ENCODE results near the gene KCNAB1. TPM values are rescaled to one million over a fixed set of nuclear protein-coding genes. Genes with fewer than 3 reads are reported as not detected.

KCNAB1 gene
- total and polyA plus RNA-seq, 10 of the 15 experiments (the other 5 are each of a cell fraction or from before 2014, with no cell fraction given), result 0.11 to 0.69 (median 0.43) TPM; not detected in 6

GRCh38 chr3:156307704-156308103 lies 187.3 kb downstream of the KCNAB1 start:
- no peak overlapping the region for H3K4me2 ChIP-seq (ENCODE audit: control insufficient read depth, insufficient read depth)
- ChIA-PET POLR2A (no interaction called here), SMC1A (ENCODE audit: uncharacterized antibody, unreplicated experiment) (interaction anchor here (0.8 to 1.7 kb wide), 2 partner anchors 13 to 21 kb away, joined by 3 to 6 read pairs; no protein-coding TSS in a partner anchor), RAD21 (ENCODE audit: unreplicated experiment) (no interaction called here), CTCF (interaction anchor here (0.9 kb wide), 1 partner anchor 142 kb away, joined by 3 read pairs; no protein-coding TSS in a partner anchor)
- intact Hi-C loops (cut with micrococcal nuclease; ENCODE audit: unreplicated experiment), result no loop called here
- no peaks in the 10 kb centered on the region for H4K20me1 ChIP-seq (ENCODE audit: control insufficient read depth, insufficient read depth)
- ATAC-seq (no peak), DNase-seq (ENCODE audit: low read depth, low spot score) (no peak), FAIRE-seq (no peak)
- no peak overlapping the region for H3K27ac ChIP-seq (ENCODE audit: control insufficient read depth, insufficient read depth)
- H3K36me3 ChIP-seq (ENCODE audit: control insufficient read depth in 2 of 2, insufficient read depth in 2 of 2, low read length in 1 of 2), result no peaks in the 10 kb centered on the region
- H3K4me1 ChIP-seq (ENCODE audit: control insufficient read depth, insufficient read depth, low read length), result no peaks in the 10 kb centered on the region
- WGBS (ENCODE audit: insufficient coverage, insufficient replicate concordance, low lambda C conversion rate, missing lambda C conversion rate), result 0% methylated on average over 4 of the region's 4 CpGs
- no peak overlapping the region for H2AFZ ChIP-seq (ENCODE audit: control insufficient read depth, low read depth, low read length)
- H3K79me2 ChIP-seq (ENCODE audit: control insufficient read depth, insufficient read depth, low read length), result no peaks in the 10 kb centered on the region
- no peaks in the 10 kb centered on the region for H3K9me3 ChIP-seq (replicated peaks; ENCODE audit: control insufficient read depth, insufficient read depth, low read length)
- TF ChIP-seq REST (IDR thresholded peaks at IDR 0.05; ENCODE audit: low read depth, low read length) (no peak), IRF4 (IDR thresholded peaks at IDR 0.05; ENCODE audit: low read depth, low read length) (no peak), SMAD1 (IDR thresholded peaks at IDR 0.05; ENCODE audit: low read depth, partially characterized antibody) (no peak), TBL1XR1 (IDR thresholded peaks at IDR 0.05; ENCODE audit: low read depth, low read length) (no peak), ZZZ3 (IDR thresholded peaks at IDR 0.05; ENCODE audit: control insufficient read depth, insufficient read length, low read depth) (no peak), SUZ12 (IDR thresholded peaks at IDR 0.05; ENCODE audit: unreplicated experiment) (no peak), ZNF207 (IDR thresholded peaks at IDR 0.05; ENCODE audit: borderline replicate concordance) (no peak), PKNOX1 (IDR thresholded peaks at IDR 0.05) (no peak), RAD51 (IDR thresholded peaks at IDR 0.05) (no peak), E2F4 (IDR thresholded peaks at IDR 0.05; ENCODE audit: low read depth, low read length) (no peak), CHD2 (IDR thresholded peaks at IDR 0.05; ENCODE audit: borderline replicate concordance, low read depth, low read length) (no peak), ZBED1 (IDR thresholded peaks at IDR 0.05; ENCODE audit: borderline replicate concordance) (no peak)
- no peak overlapping the region for H3K9ac ChIP-seq (ENCODE audit: control insufficient read depth, insufficient read depth, low read length)
- in situ Hi-C loops (cut with MboI), result no loop called here
- H3K4me3 ChIP-seq, result no peak overlapping the region
- H3K27me3 ChIP-seq (replicated peaks in 1 of 2; ENCODE audit: control insufficient read depth in 2 of 2, insufficient read depth in 2 of 2, low read length in 1 of 2), result peaks cover 1 to 2% of the 10 kb centered on the region in 2 experiments; a peak in 1 of 4 replicates
- no TSS peak for BruUV-seq (replicated peaks)
